Right lobe of liver (tissue), 6 donors: Measurements from ENCODE around the gene ATP6V1D. TPM values are rescaled to one million over a fixed set of nuclear protein-coding genes. Genes with fewer than 3 reads are reported as not detected.
A peak's percentile ranks its signal among the peaks of the same experiment; 100 is the strongest.
"Not testable (repeated sequence)": the region's sequence is repeated elsewhere in the genome, so short reads cannot be mapped to it uniquely, and the experiment has no call there.

Experiments used
- ATAC-seq, 4 donors: fragments of 200-7000 bp; cut with Tn5 transposase; one replicate each; pipeline ENCODE4 v1.9.1; 2020; ENCODE audit warnings: mild to moderate bottlenecking in 4 of 4, moderate library complexity in 4 of 4
- DNase-seq, 3 donors: peaks; one replicate each; pipeline ENCODE4 v3.0.0-alpha.2; 2020
- H3K27ac ChIP-seq, 3 donors: fragments of 200-600 bp; one replicate each; pipeline ENCODE4 v1.8.0; 2022
- H3K27me3 ChIP-seq, 2 donors: fragments of 200-600 bp; one replicate each; pipeline ENCODE4 v1.8.0; 2022
- H3K36me3 ChIP-seq, 4 donors: fragments of 200-600 bp; sonication (generic) in 1 of 4; one replicate each; pipeline versions ENCODE4 v1.5.1 to v1.8.0; 2017 to 2022; ENCODE audit warnings: control low read depth in 1 of 4
- H3K4me1 ChIP-seq, 4 donors: fragments of 200-600 bp; sonication (generic) in 1 of 4; one replicate each; pipeline versions ENCODE4 v1.5.1 to v1.8.0; 2017 to 2022; ENCODE audit warnings: control low read depth in 1 of 4
- H3K4me3 ChIP-seq, 3 donors: fragments of 200-600 bp; one replicate each; pipeline ENCODE4 v1.8.0; 2022
- H3K9me3 ChIP-seq, 4 donors: fragments of 200-600 bp; sonication (generic) in 1 of 4; one replicate each; pipeline versions ENCODE4 v1.5.1 to v1.8.0; 2017 to 2022; ENCODE audit warnings: control low read depth in 1 of 4
- CTCF ChIP-seq, 4 donors: fragments of 200-600 bp in 3 of 4; fragments of 450-650 bp in 1 of 4; IDR thresholded peaks; one replicate each; pipeline versions ENCODE4 v1.5.1 to v1.8.0; 2016 to 2022; ENCODE audit warnings: antibody characterized with exemption in 4 of 4, mild to moderate bottlenecking in 2 of 4
- POLR2A ChIP-seq: fragments of 450-650 bp; IDR thresholded peaks from one replicate; pipeline ENCODE4 v1.6.1; 2017; ENCODE audit warnings: antibody characterized with exemption, mild to moderate bottlenecking
- WGBS: methylation state at CpG from one replicate; pipeline ENCODE4 v1.1.6; 2018; ENCODE audit warnings: low coverage, low lambda C conversion rate; ENCODE audit not compliant: insufficient coverage; ENCODE audit errors: missing lambda C conversion rate; 5-methylcytosine and 5-hydroxymethylcytosine counted together
- intact Hi-C, 2 donors: fragments of 100-400 bp; cut with DNase I; formaldehyde crosslinking; loops; one replicate each; pipeline versions ENCODE4 v1.11.2 to v1.14.1; 2022
- total RNA-seq, 6 experiments: library from RNA; depleted of rRNA in 2 of 6; stranded (reverse); fragments of >200 nt in 2 of 6; fragmentation: NEBNext Ultra II Directional in 3 of 6; extraction: Animal tissue kit (Norgen Biotek cat#: 25700) in 3 of 6; gene quantifications; one replicate each; pipeline versions ENCODE4 v1.1.0 to v1.2.4, GENCODE V29; 2016 to 2023
- donor health status: DM: no; HTN: yes; CAD: no.
- donor health status: DM: no; HTN: no; CAD: no.
- donor health status: DM: no; HTN: no; CAD: no.
- donor health status: DM: no; HTN: yes; CAD: no.
- donor health status: DM: no; HTN: yes; CAD: no.

ATP6V1D gene
- total RNA-seq, 6 experiments from 2014 or later, result 20.4 to 37.4 (median 27.9) TPM

- H3K4me3 ChIP-seq, result no peak overlapping the region
- peaks cover 0 to 77% (median 27%) of the 10 kb centered on the region in 4 donors for H3K36me3 ChIP-seq
- no peak overlapping the region for H3K27ac ChIP-seq
- intact Hi-C loops, result no loop called here
- DNase-seq (no peak), ATAC-seq (no peak)
- H3K4me1 ChIP-seq, result no peaks in the 10 kb centered on the region
- TF ChIP-seq CTCF (IDR thresholded peaks at IDR 0.05) (peak; percentile 15 to 33 (median 30)), POLR2A (no peak)
- H3K9me3 ChIP-seq, result no peaks in the 10 kb centered on the region
- WGBS, result 95% methylated on average over 2 of the region's 2 CpGs
- H3K27me3 ChIP-seq, result no peaks in the 10 kb centered on the region
These were observed 23.8 kb downstream of the ATP6V1D start for GRCh38 chr14:67335781-67336180.

- Histone ChIP-seq H3K9me3 (no peaks in the 10 kb centered on the region), H3K27me3 (no peaks in the 10 kb centered on the region), H3K4me3 (no peak overlapping the region), H3K36me3 (peaks cover 0 to 51% (median 19%) of the 10 kb centered on the region in 4 donors), H3K27ac (no peak overlapping the region), H3K4me1 (no peaks in the 10 kb centered on the region)
- ATAC-seq (no peak), DNase-seq (no peak)
- intact Hi-C loops, result no loop called here
- WGBS, result 99% methylated on average over 5 of the region's 5 CpGs
- TF ChIP-seq POLR2A (no peak), CTCF (IDR thresholded peaks at IDR 0.05) (no peak)
These were observed 27.1 kb downstream of the ATP6V1D start for GRCh38 chr14:67332468-67332867.

- WGBS, result 87% methylated on average over 5 of the region's 5 CpGs
- Histone ChIP-seq H3K36me3 (peaks cover 0 to 42% (median 16%) of the 10 kb centered on the region in 4 donors), H3K27ac (no peak overlapping the region), H3K4me1 (no peaks in the 10 kb centered on the region), H3K27me3 (no peaks in the 10 kb centered on the region), H3K4me3 (no peak overlapping the region), H3K9me3 (no peaks in the 10 kb centered on the region)
- intact Hi-C loops, result no loop called here
- DNase-seq, result no peak
- no peak for ATAC-seq
- TF ChIP-seq POLR2A (no peak), CTCF (IDR thresholded peaks at IDR 0.05) (no peak)
These were observed 28.1 kb downstream of the ATP6V1D start for GRCh38 chr14:67331368-67332125.

- H3K27me3 ChIP-seq, result not testable (repeated sequence)
- WGBS, result 100% methylated on average over 4 of the region's 4 CpGs
- peaks cover 0 to 34% (median 8%) of the 10 kb centered on the region in 4 donors for H3K36me3 ChIP-seq
These were observed 29.9 kb downstream of the ATP6V1D start for GRCh38 chr14:67329666-67330065.

GRCh38 chr14:67319142-67319541, 40.5 kb downstream of the ATP6V1D start:
- Histone ChIP-seq H3K4me3 (no peak overlapping the region), H3K36me3 (peaks cover 0 to 35% (median 8%) of the 10 kb centered on the region in 4 donors), H3K9me3 (no peaks in the 10 kb centered on the region), H3K4me1 (no peaks in the 10 kb centered on the region), H3K27ac (no peak overlapping the region), H3K27me3 (no peaks in the 10 kb centered on the region)
- TF ChIP-seq CTCF (IDR thresholded peaks at IDR 0.05) (no peak), POLR2A (no peak)
- intact Hi-C loops, result no loop called here
- ATAC-seq (no peak), DNase-seq (no peak)

More at GRCh38 chr14:67329666-67330065, 29.9 kb downstream of the ATP6V1D start:
- DNase-seq, H3K27ac ChIP-seq, H3K4me1 ChIP-seq, ATAC-seq, H3K9me3 ChIP-seq, H3K4me3 ChIP-seq, intact Hi-C loops: not testable (repeated sequence)
